WTC11 (cell line): ENCODE measurements around the gene NOTCH4.

Experiments
- IRF2 ChIP-seq: sonication (generic); formaldehyde crosslinking; IDR thresholded peaks from 2 replicates; pipeline ENCODE4 v1.8.0; 2022; ENCODE audit warnings: low read depth, missing genetic modification reagents, borderline replicate concordance
- SMAD4 ChIP-seq: sonication (generic); formaldehyde crosslinking; IDR thresholded peaks from 2 replicates; pipeline ENCODE4 v1.8.0; 2022; ENCODE audit warnings: mild to moderate bottlenecking, missing genetic modification reagents
- SP1 ChIP-seq: sonication (generic); formaldehyde crosslinking; conservative IDR thresholded peaks from 2 replicates; pipeline ENCODE4 v1.8.1; 2022; ENCODE audit warnings: missing genetic modification reagents
- TCF7 ChIP-seq: sonication (generic); formaldehyde crosslinking; IDR thresholded peaks from 2 replicates; pipeline ENCODE4 v1.8.0; 2022; ENCODE audit warnings: mild to moderate bottlenecking, low read depth, missing genetic modification reagents, moderate library complexity
- TEAD4 ChIP-seq: sonication (generic); formaldehyde crosslinking; IDR thresholded peaks from 2 replicates; pipeline ENCODE4 v1.8.0; 2022; ENCODE audit warnings: mild to moderate bottlenecking, missing genetic modification reagents
- ZNF263 ChIP-seq: sonication (generic); formaldehyde crosslinking; IDR thresholded peaks from 2 replicates; pipeline ENCODE4 v1.8.1; 2022; ENCODE audit warnings: low read depth, mild to moderate bottlenecking, moderate library complexity, missing genetic modification reagents
- TF ChIP-seq, protein P1 (sequence below): sonication (generic); formaldehyde crosslinking; IDR thresholded peaks from 2 replicates; pipeline ENCODE4 v1.8.0; 2022; ENCODE audit warnings: mild to moderate bottlenecking, missing genetic modification reagents
- TF ChIP-seq, protein P2 (sequence below): sonication (generic); formaldehyde crosslinking; IDR thresholded peaks from 2 replicates; pipeline ENCODE4 v1.8.1; 2023; ENCODE audit warnings: mild to moderate bottlenecking, moderate library complexity, missing genetic modification reagents
- TF ChIP-seq, protein P3 (sequence below): fragments of 200-600 bp; IDR thresholded peaks from 2 replicates; pipeline ENCODE4 v1.8.0; 2022; ENCODE audit warnings: antibody characterized with exemption
- TF ChIP-seq, protein P4 (sequence below): sonication (generic); formaldehyde crosslinking; IDR thresholded peaks from 2 replicates; pipeline ENCODE4 v1.8.1; 2023; ENCODE audit warnings: mild to moderate bottlenecking, missing genetic modification reagents, moderate library complexity
- TF ChIP-seq, protein P5 (sequence below): fragments of 250-450 bp; sonication (Bioruptor Pico); IDR thresholded peaks from 2 replicates; pipeline ENCODE4 v1.9.0; 2021; ENCODE audit warnings: mild to moderate bottlenecking, borderline replicate concordance
- TF ChIP-seq, protein P6 (sequence below): sonication (generic); formaldehyde crosslinking; IDR thresholded peaks from 2 replicates; pipeline ENCODE4 v1.8.0; 2022; ENCODE audit warnings: mild to moderate bottlenecking, missing genetic modification reagents

DNA sequence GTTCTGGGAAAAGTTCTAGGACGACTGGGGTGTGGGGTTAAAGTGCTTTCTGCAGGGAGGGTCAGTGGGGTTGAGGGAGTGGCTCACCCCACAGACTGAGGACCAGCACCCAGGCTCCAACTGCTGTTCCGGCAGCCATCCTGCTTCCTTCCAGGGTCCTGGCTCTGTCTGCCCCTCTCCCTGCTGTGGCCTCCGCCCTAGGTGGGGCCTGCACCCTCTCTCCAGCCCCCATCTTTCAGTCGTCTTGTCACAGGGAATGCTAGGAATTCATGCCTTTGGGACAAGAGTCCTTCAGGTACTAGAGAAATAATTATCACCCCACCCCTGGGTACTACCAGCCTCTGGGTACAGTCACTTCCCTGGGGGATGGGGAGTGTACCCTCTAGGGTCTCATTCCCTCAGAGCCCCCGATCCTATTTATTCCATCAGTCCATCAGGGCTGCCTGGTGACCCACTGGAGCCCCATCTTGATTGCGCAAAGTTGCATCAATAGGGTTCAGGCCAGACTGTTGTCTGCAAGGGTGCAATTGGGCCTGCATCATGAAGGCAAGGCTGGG lies 39.7 kb downstream of the NOTCH4 start, which contains the start of gene AGER:
- TF ChIP-seq TEAD4 (CRISPR knock-in tag) (no peak), ZNF263 (CRISPR knock-in tag) (no peak), TCF7 (CRISPR knock-in tag) (no peak), SMAD4 (CRISPR knock-in tag) (no peak), SP1 (no peak), IRF2 (no peak)
- TF ChIP-seq, protein P1, sequence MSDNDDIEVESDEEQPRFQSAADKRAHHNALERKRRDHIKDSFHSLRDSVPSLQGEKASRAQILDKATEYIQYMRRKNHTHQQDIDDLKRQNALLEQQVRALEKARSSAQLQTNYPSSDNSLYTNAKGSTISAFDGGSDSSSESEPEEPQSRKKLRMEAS (CRISPR knock-in tag), result no peak
- TF ChIP-seq, protein P2, sequence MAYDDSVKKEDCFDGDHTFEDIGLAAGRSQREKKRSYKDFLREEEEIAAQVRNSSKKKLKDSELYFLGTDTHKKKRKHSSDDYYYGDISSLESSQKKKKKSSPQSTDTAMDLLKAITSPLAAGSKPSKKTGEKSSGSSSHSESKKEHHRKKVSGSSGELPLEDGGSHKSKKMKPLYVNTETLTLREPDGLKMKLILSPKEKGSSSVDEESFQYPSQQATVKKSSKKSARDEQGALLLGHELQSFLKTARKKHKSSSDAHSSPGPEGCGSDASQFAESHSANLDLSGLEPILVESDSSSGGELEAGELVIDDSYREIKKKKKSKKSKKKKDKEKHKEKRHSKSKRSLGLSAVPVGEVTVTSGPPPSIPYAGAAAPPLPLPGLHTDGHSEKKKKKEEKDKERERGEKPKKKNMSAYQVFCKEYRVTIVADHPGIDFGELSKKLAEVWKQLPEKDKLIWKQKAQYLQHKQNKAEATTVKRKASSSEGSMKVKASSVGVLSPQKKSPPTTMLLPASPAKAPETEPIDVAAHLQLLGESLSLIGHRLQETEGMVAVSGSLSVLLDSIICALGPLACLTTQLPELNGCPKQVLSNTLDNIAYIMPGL (CRISPR knock-in tag), result no peak
- TF ChIP-seq, protein P3, sequence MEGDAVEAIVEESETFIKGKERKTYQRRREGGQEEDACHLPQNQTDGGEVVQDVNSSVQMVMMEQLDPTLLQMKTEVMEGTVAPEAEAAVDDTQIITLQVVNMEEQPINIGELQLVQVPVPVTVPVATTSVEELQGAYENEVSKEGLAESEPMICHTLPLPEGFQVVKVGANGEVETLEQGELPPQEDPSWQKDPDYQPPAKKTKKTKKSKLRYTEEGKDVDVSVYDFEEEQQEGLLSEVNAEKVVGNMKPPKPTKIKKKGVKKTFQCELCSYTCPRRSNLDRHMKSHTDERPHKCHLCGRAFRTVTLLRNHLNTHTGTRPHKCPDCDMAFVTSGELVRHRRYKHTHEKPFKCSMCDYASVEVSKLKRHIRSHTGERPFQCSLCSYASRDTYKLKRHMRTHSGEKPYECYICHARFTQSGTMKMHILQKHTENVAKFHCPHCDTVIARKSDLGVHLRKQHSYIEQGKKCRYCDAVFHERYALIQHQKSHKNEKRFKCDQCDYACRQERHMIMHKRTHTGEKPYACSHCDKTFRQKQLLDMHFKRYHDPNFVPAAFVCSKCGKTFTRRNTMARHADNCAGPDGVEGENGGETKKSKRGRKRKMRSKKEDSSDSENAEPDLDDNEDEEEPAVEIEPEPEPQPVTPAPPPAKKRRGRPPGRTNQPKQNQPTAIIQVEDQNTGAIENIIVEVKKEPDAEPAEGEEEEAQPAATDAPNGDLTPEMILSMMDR, result no peak
- TF ChIP-seq, protein P4, sequence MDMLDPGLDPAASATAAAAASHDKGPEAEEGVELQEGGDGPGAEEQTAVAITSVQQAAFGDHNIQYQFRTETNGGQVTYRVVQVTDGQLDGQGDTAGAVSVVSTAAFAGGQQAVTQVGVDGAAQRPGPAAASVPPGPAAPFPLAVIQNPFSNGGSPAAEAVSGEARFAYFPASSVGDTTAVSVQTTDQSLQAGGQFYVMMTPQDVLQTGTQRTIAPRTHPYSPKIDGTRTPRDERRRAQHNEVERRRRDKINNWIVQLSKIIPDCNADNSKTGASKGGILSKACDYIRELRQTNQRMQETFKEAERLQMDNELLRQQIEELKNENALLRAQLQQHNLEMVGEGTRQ (CRISPR knock-in tag), result no peak
- TF ChIP-seq, protein P5, sequence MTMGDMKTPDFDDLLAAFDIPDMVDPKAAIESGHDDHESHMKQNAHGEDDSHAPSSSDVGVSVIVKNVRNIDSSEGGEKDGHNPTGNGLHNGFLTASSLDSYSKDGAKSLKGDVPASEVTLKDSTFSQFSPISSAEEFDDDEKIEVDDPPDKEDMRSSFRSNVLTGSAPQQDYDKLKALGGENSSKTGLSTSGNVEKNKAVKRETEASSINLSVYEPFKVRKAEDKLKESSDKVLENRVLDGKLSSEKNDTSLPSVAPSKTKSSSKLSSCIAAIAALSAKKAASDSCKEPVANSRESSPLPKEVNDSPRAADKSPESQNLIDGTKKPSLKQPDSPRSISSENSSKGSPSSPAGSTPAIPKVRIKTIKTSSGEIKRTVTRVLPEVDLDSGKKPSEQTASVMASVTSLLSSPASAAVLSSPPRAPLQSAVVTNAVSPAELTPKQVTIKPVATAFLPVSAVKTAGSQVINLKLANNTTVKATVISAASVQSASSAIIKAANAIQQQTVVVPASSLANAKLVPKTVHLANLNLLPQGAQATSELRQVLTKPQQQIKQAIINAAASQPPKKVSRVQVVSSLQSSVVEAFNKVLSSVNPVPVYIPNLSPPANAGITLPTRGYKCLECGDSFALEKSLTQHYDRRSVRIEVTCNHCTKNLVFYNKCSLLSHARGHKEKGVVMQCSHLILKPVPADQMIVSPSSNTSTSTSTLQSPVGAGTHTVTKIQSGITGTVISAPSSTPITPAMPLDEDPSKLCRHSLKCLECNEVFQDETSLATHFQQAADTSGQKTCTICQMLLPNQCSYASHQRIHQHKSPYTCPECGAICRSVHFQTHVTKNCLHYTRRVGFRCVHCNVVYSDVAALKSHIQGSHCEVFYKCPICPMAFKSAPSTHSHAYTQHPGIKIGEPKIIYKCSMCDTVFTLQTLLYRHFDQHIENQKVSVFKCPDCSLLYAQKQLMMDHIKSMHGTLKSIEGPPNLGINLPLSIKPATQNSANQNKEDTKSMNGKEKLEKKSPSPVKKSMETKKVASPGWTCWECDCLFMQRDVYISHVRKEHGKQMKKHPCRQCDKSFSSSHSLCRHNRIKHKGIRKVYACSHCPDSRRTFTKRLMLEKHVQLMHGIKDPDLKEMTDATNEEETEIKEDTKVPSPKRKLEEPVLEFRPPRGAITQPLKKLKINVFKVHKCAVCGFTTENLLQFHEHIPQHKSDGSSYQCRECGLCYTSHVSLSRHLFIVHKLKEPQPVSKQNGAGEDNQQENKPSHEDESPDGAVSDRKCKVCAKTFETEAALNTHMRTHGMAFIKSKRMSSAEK (CRISPR knock-in tag), result no peak
- TF ChIP-seq, protein P6, sequence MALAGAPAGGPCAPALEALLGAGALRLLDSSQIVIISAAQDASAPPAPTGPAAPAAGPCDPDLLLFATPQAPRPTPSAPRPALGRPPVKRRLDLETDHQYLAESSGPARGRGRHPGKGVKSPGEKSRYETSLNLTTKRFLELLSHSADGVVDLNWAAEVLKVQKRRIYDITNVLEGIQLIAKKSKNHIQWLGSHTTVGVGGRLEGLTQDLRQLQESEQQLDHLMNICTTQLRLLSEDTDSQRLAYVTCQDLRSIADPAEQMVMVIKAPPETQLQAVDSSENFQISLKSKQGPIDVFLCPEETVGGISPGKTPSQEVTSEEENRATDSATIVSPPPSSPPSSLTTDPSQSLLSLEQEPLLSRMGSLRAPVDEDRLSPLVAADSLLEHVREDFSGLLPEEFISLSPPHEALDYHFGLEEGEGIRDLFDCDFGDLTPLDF (CRISPR knock-in tag), result no peak
